Esophagus muscularis mucosa (tissue), 4 donors: ENCODE results near the gene GDF2. TPM values are rescaled to one million over a fixed set of nuclear protein-coding genes. Genes with fewer than 3 reads are reported as not detected.

ENCODE experiments used
- DNase-seq: peaks from one replicate; pipeline ENCODE4 v3.0.0-alpha.2; 2017; ENCODE audit errors: extremely low spot score
- H3K27ac ChIP-seq, 4 donors: fragments of 200-600 bp; sonication (generic); replicated peaks in 1 of 4; 1 replicate in 3 of 4; 2 replicates in 1 of 4; pipeline ENCODE4 v1.5.1; 2016 to 2019; ENCODE audit warnings: mild to moderate bottlenecking in 1 of 4
- H3K27me3 ChIP-seq, 4 donors: fragments of 200-600 bp; sonication (generic); one replicate each; pipeline versions ENCODE4 v1.5.1 to v1.6.0; 2016 to 2019
- H3K36me3 ChIP-seq, 4 donors: fragments of 200-600 bp; sonication (generic); one replicate each; pipeline ENCODE4 v1.5.1; 2016 to 2019
- H3K4me1 ChIP-seq, 4 donors: fragments of 200-600 bp; sonication (generic); one replicate each; pipeline ENCODE4 v1.5.1; 2016 to 2019
- H3K4me3 ChIP-seq, 4 donors: fragments of 200-600 bp; sonication (generic); 1 replicate in 2 of 4; 2 replicates in 2 of 4; pipeline ENCODE4 v1.5.1; 2016 to 2019; ENCODE audit warnings: mild to moderate bottlenecking in 4 of 4, moderate library complexity in 1 of 4
- H3K9me3 ChIP-seq, 4 donors: fragments of 200-600 bp; sonication (generic); 1 replicate in 3 of 4; 2 replicates in 1 of 4; pipeline ENCODE4 v1.5.1; 2016 to 2019
- EP300 ChIP-seq: sonication (generic); formaldehyde crosslinking; IDR thresholded peaks from one replicate; pipeline ENCODE4 v1.6.1; 2017; ENCODE audit warnings: antibody characterized with exemption
- POLR2A ChIP-seq: fragments of 450-650 bp; IDR thresholded peaks from one replicate; pipeline ENCODE4 v1.6.1; 2017; ENCODE audit warnings: antibody characterized with exemption, moderate library complexity, mild to moderate bottlenecking, low read depth
- POLR2AphosphoS5 ChIP-seq, 2 donors: sonication (generic); formaldehyde crosslinking; IDR thresholded peaks; one replicate each; pipeline ENCODE4 v1.6.1; 2017; ENCODE audit warnings: antibody characterized with exemption in 2 of 2
- WGBS: methylation state at CpG from one replicate; pipeline ENCODE4 v1.1.5; 2018; 5-methylcytosine and 5-hydroxymethylcytosine counted together
- intact Hi-C: fragments of 100-400 bp; cut with DNase I; formaldehyde crosslinking; loops from one replicate; pipeline ENCODE4 v1.15.1; 2023
- total RNA-seq, 4 donors: library from RNA; depleted of rRNA; stranded (reverse); fragments of >200 nt; gene quantifications; one replicate each; pipeline versions ENCODE4 v1.1.0 to v1.2.1, GENCODE V29; 2016
- TF ChIP-seq, protein P1 (sequence below), 3 experiments: fragments of 200-600 bp in 2 of 3; fragments of 450-650 bp in 1 of 3; sonication (generic) in 2 of 3; IDR thresholded peaks; one replicate each; pipeline ENCODE4 v1.5.1; 2017 to 2019; ENCODE audit warnings: antibody characterized with exemption in 3 of 3, mild to moderate bottlenecking in 2 of 3, moderate library complexity in 1 of 3

GDF2 gene
- total RNA-seq, 4 donors from 2014 or later = not detected

DNA sequence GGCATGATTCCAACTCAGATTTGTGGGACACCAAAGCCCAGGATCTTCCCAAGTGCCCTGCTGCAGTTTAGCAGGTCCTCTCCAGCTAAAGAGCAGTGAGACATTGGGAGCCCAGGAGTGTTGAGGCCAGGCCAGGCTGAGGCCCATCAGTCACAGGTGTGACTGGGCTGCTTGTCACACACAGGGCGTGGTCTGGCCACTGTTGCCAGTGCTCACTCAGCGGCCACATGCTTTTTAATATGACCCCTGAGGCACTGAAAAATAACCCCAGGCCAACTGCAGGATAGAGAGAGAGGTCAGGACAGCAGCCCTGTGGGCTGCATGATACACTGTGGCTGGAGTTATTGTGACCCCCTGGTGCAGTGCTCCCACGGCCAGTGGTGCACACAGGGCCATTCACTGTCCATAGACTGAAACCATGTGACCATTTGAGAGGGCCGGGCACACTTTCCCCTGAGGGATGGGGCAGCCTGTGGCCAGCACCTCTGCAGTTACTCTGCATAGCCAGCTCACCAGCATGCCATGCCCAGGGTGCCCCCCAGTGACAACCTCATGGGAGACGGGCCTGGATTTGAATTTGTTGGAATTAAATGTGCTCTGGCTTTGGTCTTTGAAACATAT lies 4.2 kb downstream of the GDF2 start:
- no peak for DNase-seq
- Histone ChIP-seq H3K27ac (no peak overlapping the region), H3K9me3 (no peaks in the 10 kb centered on the region), H3K27me3 (peaks cover 0 to 20% (median 0%) of the 10 kb centered on the region in 4 donors), H3K36me3 (no peaks in the 10 kb centered on the region), H3K4me3 (no peak overlapping the region), H3K4me1 (no peaks in the 10 kb centered on the region)
- intact Hi-C loops = no loop called here
- TF ChIP-seq POLR2AphosphoS5 (IDR thresholded peaks at IDR 0.05) (no peak), POLR2A (no peak), EP300 (no peak)
- TF ChIP-seq, protein P1, sequence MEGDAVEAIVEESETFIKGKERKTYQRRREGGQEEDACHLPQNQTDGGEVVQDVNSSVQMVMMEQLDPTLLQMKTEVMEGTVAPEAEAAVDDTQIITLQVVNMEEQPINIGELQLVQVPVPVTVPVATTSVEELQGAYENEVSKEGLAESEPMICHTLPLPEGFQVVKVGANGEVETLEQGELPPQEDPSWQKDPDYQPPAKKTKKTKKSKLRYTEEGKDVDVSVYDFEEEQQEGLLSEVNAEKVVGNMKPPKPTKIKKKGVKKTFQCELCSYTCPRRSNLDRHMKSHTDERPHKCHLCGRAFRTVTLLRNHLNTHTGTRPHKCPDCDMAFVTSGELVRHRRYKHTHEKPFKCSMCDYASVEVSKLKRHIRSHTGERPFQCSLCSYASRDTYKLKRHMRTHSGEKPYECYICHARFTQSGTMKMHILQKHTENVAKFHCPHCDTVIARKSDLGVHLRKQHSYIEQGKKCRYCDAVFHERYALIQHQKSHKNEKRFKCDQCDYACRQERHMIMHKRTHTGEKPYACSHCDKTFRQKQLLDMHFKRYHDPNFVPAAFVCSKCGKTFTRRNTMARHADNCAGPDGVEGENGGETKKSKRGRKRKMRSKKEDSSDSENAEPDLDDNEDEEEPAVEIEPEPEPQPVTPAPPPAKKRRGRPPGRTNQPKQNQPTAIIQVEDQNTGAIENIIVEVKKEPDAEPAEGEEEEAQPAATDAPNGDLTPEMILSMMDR (IDR thresholded peaks at IDR 0.05) = no peak
- 63% methylated on average over 1 of the region's 5 CpGs for WGBS

DNA sequence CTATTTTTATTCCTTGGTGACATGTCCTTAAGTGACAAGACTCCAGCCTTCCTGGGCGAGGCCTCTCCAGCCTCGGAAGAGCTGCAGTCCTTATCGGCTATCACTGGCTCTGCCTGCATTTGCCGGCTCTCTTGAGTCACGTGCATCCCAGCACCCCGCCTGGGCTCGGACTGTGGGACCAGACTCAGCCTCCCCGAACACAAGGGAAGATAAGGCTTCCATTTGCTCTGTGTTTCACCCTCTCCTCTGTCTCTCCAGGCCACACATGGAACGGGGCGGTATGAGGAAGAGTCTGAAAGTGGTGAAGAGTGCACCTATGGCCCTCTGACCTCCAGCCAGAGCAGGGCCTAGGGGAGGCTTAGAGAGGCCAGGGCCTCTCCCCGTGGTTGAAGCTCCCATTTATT lies 4.7 kb downstream of the GDF2 start:
- H3K9me3 ChIP-seq = no peaks in the 10 kb centered on the region
- 82% methylated on average over 11 of the region's 11 CpGs for WGBS
- intact Hi-C loops = no loop called here
- no peak overlapping the region for H3K4me3 ChIP-seq
- TF ChIP-seq EP300 = no peak
- TF ChIP-seq POLR2AphosphoS5 (IDR thresholded peaks at IDR 0.05) = no peak
- TF ChIP-seq, protein P1 (IDR thresholded peaks at IDR 0.05) = no peak
- no peak for TF ChIP-seq POLR2A
- no peaks in the 10 kb centered on the region for H3K4me1 ChIP-seq
- H3K36me3 ChIP-seq = no peaks in the 10 kb centered on the region
- no peak overlapping the region for H3K27ac ChIP-seq
- H3K27me3 ChIP-seq = peaks cover 0 to 15% (median 0%) of the 10 kb centered on the region in 4 donors
- no peak for DNase-seq

DNA sequence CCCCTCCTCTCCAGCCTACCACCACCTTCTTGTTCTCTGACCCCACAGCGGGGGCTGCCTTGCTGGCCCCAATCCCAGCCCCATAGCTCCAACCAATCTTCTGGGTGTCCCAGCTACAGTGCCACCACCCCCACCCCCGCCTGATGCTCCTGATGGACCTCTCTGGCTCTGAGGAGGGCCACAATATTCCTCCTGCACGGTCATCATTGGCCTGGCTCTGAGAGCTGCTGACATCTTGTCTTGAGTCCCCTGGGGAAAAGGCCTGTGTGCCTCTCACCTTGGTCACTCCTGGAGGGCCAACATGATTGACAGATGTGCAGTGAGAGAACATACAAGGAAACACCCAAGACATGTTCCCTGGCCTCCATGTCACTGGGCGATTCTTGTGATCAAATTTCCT lies 7.6 kb downstream of the GDF2 start:
- Histone ChIP-seq H3K4me1 (no peaks in the 10 kb centered on the region), H3K27me3 (peaks cover 0 to 6% (median 0%) of the 10 kb centered on the region in 4 donors), H3K27ac (no peak overlapping the region), H3K9me3 (no peaks in the 10 kb centered on the region), H3K4me3 (no peak overlapping the region), H3K36me3 (no peaks in the 10 kb centered on the region)
- 80% methylated on average over 4 of the region's 4 CpGs for WGBS
- intact Hi-C loops = no loop called here
- no peak for DNase-seq
- TF ChIP-seq, protein P1 (IDR thresholded peaks at IDR 0.05) = no peak
- TF ChIP-seq POLR2A (no peak), POLR2AphosphoS5 (IDR thresholded peaks at IDR 0.05) (no peak), EP300 (no peak)

DNA sequence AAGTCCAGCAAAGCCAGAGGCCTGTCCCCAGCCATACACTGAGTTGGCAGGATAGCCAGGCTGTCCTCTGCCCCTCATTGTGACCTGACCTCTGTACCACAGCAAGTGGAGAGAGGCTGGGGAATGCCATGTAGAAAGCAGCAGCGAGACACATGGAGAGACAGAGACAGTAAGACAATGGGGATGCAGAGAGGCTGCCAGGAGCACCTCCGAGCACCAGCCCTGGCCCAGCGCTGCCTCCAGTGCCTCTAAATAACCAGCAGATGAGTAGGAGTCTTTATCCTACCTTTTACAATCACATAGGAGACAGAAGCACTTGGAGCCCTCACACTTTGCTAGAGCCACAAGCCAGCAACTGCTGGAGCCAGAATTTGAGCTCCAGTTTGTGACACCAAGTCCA lies 8.1 kb downstream of the GDF2 start:
- no peaks in the 10 kb centered on the region for H3K36me3 ChIP-seq
- TF ChIP-seq, protein P1 (IDR thresholded peaks at IDR 0.05) = no peak
- TF ChIP-seq POLR2AphosphoS5 (IDR thresholded peaks at IDR 0.05) = no peak
- TF ChIP-seq POLR2A = no peak
- TF ChIP-seq EP300 = no peak
- 95% methylated on average over 3 of the region's 3 CpGs for WGBS
- no peak overlapping the region for H3K4me3 ChIP-seq
- intact Hi-C loops = no loop called here
- no peaks in the 10 kb centered on the region for H3K9me3 ChIP-seq
- DNase-seq = no peak
- no peaks in the 10 kb centered on the region for H3K4me1 ChIP-seq
- no peak overlapping the region for H3K27ac ChIP-seq
- peaks cover 0 to under 1% (median 0%) of the 10 kb centered on the region in 4 donors for H3K27me3 ChIP-seq

DNA sequence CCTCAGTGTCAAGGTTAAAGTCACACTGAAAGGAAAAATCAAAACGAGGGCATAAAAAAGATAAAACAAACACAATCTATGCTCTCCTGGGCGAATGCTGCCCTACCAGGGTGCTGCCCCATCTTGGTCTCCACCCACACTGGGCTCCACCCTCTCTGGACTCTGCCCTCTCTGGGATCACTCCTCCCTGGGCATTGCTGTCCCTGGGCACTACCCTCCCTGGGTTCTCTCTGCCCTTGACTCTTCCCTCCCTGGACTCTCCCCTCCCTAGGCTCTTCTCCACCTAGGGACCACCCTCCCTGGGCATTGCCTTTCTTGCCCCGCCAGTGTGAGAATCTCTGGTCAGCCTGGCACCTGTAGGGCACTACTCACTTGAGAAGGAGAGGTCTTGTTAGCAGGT lies 8.6 kb downstream of the GDF2 start:
- intact Hi-C loops = no loop called here
- no peaks in the 10 kb centered on the region for H3K9me3 ChIP-seq
- TF ChIP-seq, protein P1 (IDR thresholded peaks at IDR 0.05) = no peak
- no peak for TF ChIP-seq POLR2A
- TF ChIP-seq POLR2AphosphoS5 (IDR thresholded peaks at IDR 0.05) = no peak
- no peak for TF ChIP-seq EP300
- H3K36me3 ChIP-seq = no peaks in the 10 kb centered on the region
- no peaks in the 10 kb centered on the region for H3K27me3 ChIP-seq
- H3K27ac ChIP-seq = no peak overlapping the region
- H3K4me3 ChIP-seq = no peak overlapping the region
- 79% methylated on average over 3 of the region's 3 CpGs for WGBS
- no peaks in the 10 kb centered on the region for H3K4me1 ChIP-seq
- no peak for DNase-seq
